CD14-positive monocyte (primary cell): ENCODE measurements around the gene PAX7. TPM values are rescaled to one million over a fixed set of nuclear protein-coding genes. Genes with fewer than 3 reads are reported as not detected.

ENCODE experiments used
- DNase-seq, 3 donors: peaks; one replicate each; pipeline ENCODE4 v3.0.0-alpha.2; 2011 to 2022
- H2AFZ ChIP-seq: 2 replicates; pipeline ENCODE4 v1.6.0; 2012; ENCODE audit warnings: mild to moderate bottlenecking, low read depth, low read length, inconsistent platforms; ENCODE audit not compliant: insufficient read depth, poor library complexity, severe bottlenecking
- H3K27ac ChIP-seq, 2 donors: 1 replicate in 1 of 2; 2 replicates in 1 of 2; pipeline ENCODE4 v1.5.1; 2012 to 2013; ENCODE audit warnings: low read length in 2 of 2, control low read depth in 1 of 2, inconsistent platforms in 1 of 2, low read depth in 1 of 2, mild to moderate bottlenecking in 1 of 2
- H3K27me3 ChIP-seq, 2 donors: one replicate each; pipeline versions ENCODE4 v1.6.0 to v1.6.1; 2011 to 2013; ENCODE audit warnings: low read length in 2 of 2; ENCODE audit not compliant: control insufficient read depth in 2 of 2, insufficient read depth in 2 of 2
- H3K36me3 ChIP-seq, 2 donors: replicated peaks in 1 of 2; 1 replicate in 1 of 2; 2 replicates in 1 of 2; pipeline versions ENCODE4 v1.5.1 to v1.6.1; 2012 to 2013; ENCODE audit warnings: low read length in 2 of 2, control low read depth in 1 of 2, inconsistent platforms in 1 of 2, mild to moderate bottlenecking in 1 of 2; ENCODE audit not compliant: insufficient read depth in 2 of 2, control insufficient read depth in 1 of 2
- H3K4me1 ChIP-seq, 2 donors: 1 replicate in 1 of 2; 2 replicates in 1 of 2; pipeline versions ENCODE4 v1.5.1 to v1.6.1; 2012 to 2013; ENCODE audit warnings: low read length in 2 of 2, control low read depth in 1 of 2, inconsistent platforms in 1 of 2, mild to moderate bottlenecking in 1 of 2, moderate library complexity in 1 of 2; ENCODE audit not compliant: insufficient read depth in 2 of 2, control insufficient read depth in 1 of 2
- H3K4me2 ChIP-seq: replicated peaks from 2 replicates; pipeline ENCODE3; 2012; ENCODE audit warnings: low read length, moderate library complexity, mild to moderate bottlenecking; ENCODE audit not compliant: poor library complexity, severe bottlenecking; ENCODE audit errors: extremely low read depth
- H3K4me3 ChIP-seq, 3 experiments: fragments of 200-600 bp in 1 of 3; sonication (generic) in 1 of 3; replicated peaks in 1 of 3; 1 replicate in 2 of 3; 2 replicates in 1 of 3; pipeline ENCODE4 v1.5.1; 2011 to 2013; ENCODE audit warnings: low read length in 3 of 3, mild to moderate bottlenecking in 3 of 3, control low read depth in 2 of 3, low read depth in 2 of 3, inconsistent platforms in 1 of 3, moderate library complexity in 1 of 3
- H3K79me2 ChIP-seq: 2 replicates; pipeline ENCODE4 v1.6.0; 2012; ENCODE audit warnings: mild to moderate bottlenecking, control low read depth, inconsistent platforms, low read length, moderate library complexity; ENCODE audit not compliant: insufficient read depth
- H3K9ac ChIP-seq: 2 replicates; pipeline ENCODE4 v1.6.0; 2017; ENCODE audit warnings: low read length, mild to moderate bottlenecking; ENCODE audit not compliant: insufficient read depth, poor library complexity, severe bottlenecking
- H3K9me3 ChIP-seq, 2 donors: replicated peaks in 1 of 2; 1 replicate in 1 of 2; 2 replicates in 1 of 2; pipeline versions ENCODE4 v1.5.1 to v1.6.1; 2012 to 2013; ENCODE audit warnings: low read length in 2 of 2, control low read depth in 1 of 2; ENCODE audit not compliant: control insufficient read depth in 1 of 2, insufficient read depth in 1 of 2
- H4K20me1 ChIP-seq: 2 replicates; pipeline ENCODE4 v1.6.0; 2012; ENCODE audit warnings: mild to moderate bottlenecking, low read length, control low read depth, moderate library complexity; ENCODE audit not compliant: insufficient read depth
- H3K27ac Mint-ChIP-seq, 7 donors: one replicate each; pipeline ENCODE4 v1.8.0; 2020; ENCODE audit warnings: mild to moderate bottlenecking in 7 of 7, mixed read lengths in 7 of 7, moderate library complexity in 6 of 7, inconsistent platforms in 2 of 7
- H3K27me3 Mint-ChIP-seq, 3 donors: one replicate each; pipeline ENCODE4 v1.8.0; 2021 to 2022; ENCODE audit warnings: low read depth in 3 of 3, mild to moderate bottlenecking in 3 of 3, mixed read lengths in 3 of 3, moderate library complexity in 3 of 3, inconsistent platforms in 1 of 3
- H3K36me3 Mint-ChIP-seq, 2 donors: one replicate each; pipeline ENCODE4 v1.8.0; 2020; ENCODE audit warnings: mixed read lengths in 2 of 2, inconsistent platforms in 1 of 2, mild to moderate bottlenecking in 1 of 2
- H3K4me1 Mint-ChIP-seq: one replicate; pipeline ENCODE4 v1.8.0; 2020; ENCODE audit warnings: mild to moderate bottlenecking, mixed read lengths
- H3K4me3 Mint-ChIP-seq, 2 donors: one replicate each; pipeline ENCODE4 v1.8.0; 2020; ENCODE audit warnings: mild to moderate bottlenecking in 2 of 2, mixed read lengths in 2 of 2, moderate library complexity in 1 of 2
- H3K9me3 Mint-ChIP-seq, 7 donors: one replicate each; pipeline ENCODE4 v1.8.0; 2020 to 2022; ENCODE audit warnings: mixed read lengths in 7 of 7, mild to moderate bottlenecking in 6 of 7, moderate library complexity in 6 of 7, inconsistent platforms in 2 of 7
- CTCF ChIP-seq: fragments of 200-600 bp; IDR thresholded peaks from one replicate; pipeline ENCODE4 v1.8.0; 2022; ENCODE audit warnings: antibody characterized with exemption, mild to moderate bottlenecking
- WGBS: methylation state at CpG from one replicate; pipeline ENCODE4 v1.1.5; 2013; ENCODE audit warnings: missing lambda C conversion rate; ENCODE audit not compliant: insufficient coverage; 5-methylcytosine and 5-hydroxymethylcytosine counted together
- intact Hi-C, 2 donors: fragments of 100-400 bp; cut with micrococcal nuclease; formaldehyde crosslinking; loops; one replicate each; pipeline versions ENCODE4 v1.15.0 to v1.15.1; 2023
- polyA plus RNA-seq, 3 donors: library from polyadenylated mRNA; depleted of rRNA in 1 of 3; unstranded in 2 of 3; stranded (reverse) in 1 of 3; fragments of 300-500 nt in 2 of 3; fragments of >200 nt in 1 of 3; fragmentation: Illumina TruSeq in 2 of 3; gene quantifications; 1 replicate in 2 of 3; 2 replicates in 1 of 3; pipeline ENCODE4 v1.2.3, GENCODE V29; 2012 to 2021

PAX7 gene
- polyA plus RNA-seq, 3 donors: not detected

- Mint-ChIP-seq H3K36me3 (no peaks in the 10 kb centered on the region), H3K4me1 (no peaks in the 10 kb centered on the region), H3K27me3 (peaks cover 5 to 10% (median 7%) of the 10 kb centered on the region in 3 donors), H3K4me3 (no peak overlapping the region), H3K27ac (no peak overlapping the region), H3K9me3 (peaks cover 0 to 3% (median 0%) of the 10 kb centered on the region in 7 donors)
- Histone ChIP-seq H3K9ac (no peak overlapping the region), H3K79me2 (no peaks in the 10 kb centered on the region), H3K4me2 (no peak overlapping the region), H3K27ac (no peak overlapping the region), H3K4me1 (no peaks in the 10 kb centered on the region), H2AFZ (no peak overlapping the region), H3K4me3 (no peak overlapping the region), H3K27me3 (no peaks in the 10 kb centered on the region), H3K9me3 (no peaks in the 10 kb centered on the region), H4K20me1 (no peaks in the 10 kb centered on the region), H3K36me3 (no peaks in the 10 kb centered on the region)
- no peak for DNase-seq
- TF ChIP-seq CTCF: no peak
- intact Hi-C loops: no loop called here
- 81% methylated on average over 3 of the region's 3 CpGs for WGBS
Observed at GRCh38 chr1:18738617-18739016, 108.0 kb downstream of the PAX7 start.

- WGBS: 80% methylated on average over 2 of the region's 6 CpGs
- H4K20me1 ChIP-seq: no peaks in the 10 kb centered on the region
- Mint-ChIP-seq H3K36me3 (no peaks in the 10 kb centered on the region), H3K4me3 (peak overlapping the region in 1 of 2 donors; percentile 8), H3K9me3 (peaks cover 0 to 3% (median 0%) of the 10 kb centered on the region in 7 donors), H3K27ac (no peak overlapping the region), H3K27me3 (peaks cover 5 to 12% (median 9%) of the 10 kb centered on the region in 3 donors), H3K4me1 (no peaks in the 10 kb centered on the region)
- no peak overlapping the region for H2AFZ ChIP-seq
- no peaks in the 10 kb centered on the region for H3K4me1 ChIP-seq
- no peak for TF ChIP-seq CTCF
- H3K4me3 ChIP-seq: no peak overlapping the region
- H3K79me2 ChIP-seq: no peaks in the 10 kb centered on the region
- no peak overlapping the region for H3K9ac ChIP-seq
- H3K36me3 ChIP-seq: no peaks in the 10 kb centered on the region
- no peak for DNase-seq
- H3K4me2 ChIP-seq: no peak overlapping the region
- intact Hi-C loops: no loop called here
- H3K27ac ChIP-seq: no peak overlapping the region
- no peaks in the 10 kb centered on the region for H3K9me3 ChIP-seq
- no peaks in the 10 kb centered on the region for H3K27me3 ChIP-seq
Observed at GRCh38 chr1:18739408-18739807, 108.8 kb downstream of the PAX7 start.
